Stimulated activated CD4-positive, alpha-beta T cell treated with anti-CD3 and anti-CD28 coated beads, Interleukin-1b, Interleukin-23, amount 100 ng/mL, for 24 hours (primary cell): ENCODE data around the gene MAP3K20.
"Not testable (repeated sequence)": the region's sequence is repeated elsewhere in the genome, so short reads cannot be mapped to it uniquely, and the experiment has no call there.

Source experiments
- DNase-seq, 4 experiments: peaks; one replicate each; pipeline ENCODE4 v3.0.0-alpha.2; 2020; ENCODE audit warnings: low read depth in 4 of 4, low spot score in 1 of 4

MAP3K20 gene

GRCh38 chr2:173305303-173305702 is 229.7 kb downstream of the MAP3K20 start:
- no peak for DNase-seq

GRCh38 chr2:173307293-173307692 is 231.6 kb downstream of the MAP3K20 start:
- DNase-seq, result no peak

DNA sequence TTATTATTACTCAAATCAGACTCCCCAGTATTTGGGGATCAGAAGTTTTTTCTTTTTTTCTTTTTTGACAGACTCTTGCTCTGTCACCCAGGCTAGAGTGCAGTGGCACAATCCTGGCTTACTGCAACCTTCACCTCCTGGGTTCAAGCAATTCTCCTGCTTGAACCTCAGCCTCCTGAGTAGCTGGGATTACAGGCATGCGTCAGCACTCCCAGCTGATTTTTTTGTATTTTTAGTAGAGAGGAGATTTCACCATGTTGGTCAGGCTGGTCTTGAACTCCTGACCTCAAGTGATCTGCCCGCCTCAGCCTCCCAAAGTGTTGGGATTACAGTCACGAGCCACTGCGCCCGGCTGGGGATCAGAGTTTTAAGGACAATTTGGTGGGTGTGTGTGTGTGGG is 233.7 kb downstream of the MAP3K20 start:
- not testable (repeated sequence) for DNase-seq

DNA sequence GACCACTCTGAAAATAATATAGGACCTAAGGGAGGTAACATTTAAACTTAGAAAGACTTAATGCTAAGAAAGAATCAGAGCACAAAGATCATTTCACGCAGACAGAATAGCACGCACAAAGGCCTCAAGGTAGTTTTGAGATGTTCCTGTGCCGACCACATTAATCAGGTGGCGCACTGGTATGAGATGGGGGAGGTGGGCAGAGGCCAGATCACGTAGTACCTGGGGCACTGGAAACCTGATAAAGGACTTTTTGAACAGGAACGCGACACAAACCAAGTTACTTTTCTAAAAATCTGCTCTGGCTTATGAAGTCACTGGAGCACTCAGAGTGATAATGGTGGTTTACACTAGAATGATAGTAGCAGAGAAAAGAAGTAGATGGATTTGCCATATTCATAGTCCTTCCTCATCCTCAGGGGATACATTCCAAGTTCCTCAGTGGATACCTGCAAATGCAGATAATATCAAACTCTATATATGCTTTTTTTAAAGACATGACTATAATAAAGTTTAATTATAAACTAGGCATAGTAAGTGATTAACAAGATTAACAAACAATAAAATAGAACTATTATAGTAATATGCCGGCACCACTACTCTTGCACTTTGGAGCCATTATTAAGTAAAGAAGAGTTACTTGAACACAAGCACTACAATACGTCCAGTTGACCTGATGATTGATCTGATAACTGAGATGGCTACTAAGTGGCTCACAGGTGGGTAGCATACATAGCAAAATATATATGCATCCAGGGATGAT is 236.4 kb downstream of the MAP3K20 start:
- DNase-seq, result no peak
